ENCODE data around the gene DRC1. TPM values are rescaled to one million over a fixed set of nuclear protein-coding genes. Genes with fewer than 3 reads are reported as not detected.
"Not testable (repeated sequence)": the region's sequence is repeated elsewhere in the genome, so short reads cannot be mapped to it uniquely, and the experiment has no call there.

The DRC1 gene
- total and polyA plus RNA-seq, 5 donors from 2014 or later, result not detected

- H3K4me1 Mint-ChIP-seq, result no peaks in the 10 kb centered on the region
- DNase-seq (no peak), ATAC-seq (ENCODE audit: low read depth in 2 of 2) (no peak)
- no peak overlapping the region for H3K27ac Mint-ChIP-seq
- no peak overlapping the region for H3K4me3 Mint-ChIP-seq
- H3K27me3 ChIP-seq (ENCODE audit: control insufficient read depth, insufficient read depth, low read length), result no peaks in the 10 kb centered on the region
- no peak overlapping the region for H3K27ac ChIP-seq (ENCODE audit: insufficient read depth, low read length, poor library complexity, severe bottlenecking)
- H3K36me3 ChIP-seq (ENCODE audit: control insufficient read depth, insufficient read depth, low read length), result no peaks in the 10 kb centered on the region
- H3K4me3 ChIP-seq (ENCODE audit: low read depth, low read length), result no peak overlapping the region
- peaks cover 4 to 10% of the 10 kb centered on the region in 2 experiments for H3K9me3 ChIP-seq (ENCODE audit: control insufficient read depth in 2 of 2, low read length in 2 of 2)
- H3K4me1 ChIP-seq (ENCODE audit: control insufficient read depth, insufficient read depth, low read length, poor library complexity, severe bottlenecking), result no peaks in the 10 kb centered on the region
- H3K27me3 Mint-ChIP-seq, result no peaks in the 10 kb centered on the region
- H3K36me3 Mint-ChIP-seq, result no peaks in the 10 kb centered on the region
- H3K9me3 Mint-ChIP-seq, result peaks cover 0 to 11% (median 1%) of the 10 kb centered on the region in 7 donors
These were observed 65.1 kb downstream of the DRC1 start for GRCh38 chr2:26466662-26467310.

- H3K27me3 ChIP-seq (ENCODE audit: control insufficient read depth, insufficient read depth, low read length); H3K36me3 ChIP-seq (ENCODE audit: control insufficient read depth, insufficient read depth, low read length); H3K4me3 ChIP-seq (ENCODE audit: low read depth, low read length); H3K27ac ChIP-seq (ENCODE audit: insufficient read depth, low read length, poor library complexity, severe bottlenecking); H3K27me3 Mint-ChIP-seq; ATAC-seq (ENCODE audit: low read depth in 2 of 2); DNase-seq; H3K4me3 Mint-ChIP-seq; H3K4me1 Mint-ChIP-seq; H3K4me1 ChIP-seq (ENCODE audit: control insufficient read depth, insufficient read depth, low read length, poor library complexity, severe bottlenecking); H3K36me3 Mint-ChIP-seq; H3K27ac Mint-ChIP-seq: not testable (repeated sequence)
- H3K9me3 Mint-ChIP-seq, result peaks cover 0 to 11% (median 4%) of the 10 kb centered on the region in 7 donors
- peaks cover 4 to 10% of the 10 kb centered on the region in 2 experiments for H3K9me3 ChIP-seq (ENCODE audit: control insufficient read depth in 2 of 2, low read length in 2 of 2)
These were observed 66.8 kb downstream of the DRC1 start for GRCh38 chr2:26468544-26468943.

GRCh38 chr2:26469092-26469710 lies 67.5 kb downstream of the DRC1 start:
- H3K36me3 ChIP-seq (ENCODE audit: control insufficient read depth, insufficient read depth, low read length), result no peaks in the 10 kb centered on the region
- H3K27me3 ChIP-seq (ENCODE audit: control insufficient read depth, insufficient read depth, low read length), result no peaks in the 10 kb centered on the region
- ATAC-seq (ENCODE audit: low read depth in 2 of 2), result no peak
- peaks cover 4 to 10% of the 10 kb centered on the region in 2 experiments for H3K9me3 ChIP-seq (ENCODE audit: control insufficient read depth in 2 of 2, low read length in 2 of 2)
- Mint-ChIP-seq H3K4me1 (no peaks in the 10 kb centered on the region), H3K27me3 (no peaks in the 10 kb centered on the region), H3K27ac (no peak overlapping the region), H3K9me3 (peaks cover 0 to 11% (median 4%) of the 10 kb centered on the region in 7 donors), H3K4me3 (no peak overlapping the region), H3K36me3 (no peaks in the 10 kb centered on the region)
- H3K27ac ChIP-seq (ENCODE audit: insufficient read depth, low read length, poor library complexity, severe bottlenecking), result no peak overlapping the region
- DNase-seq, result peak in 2 of 3 donors; percentile 20 to 81
- H3K4me1 ChIP-seq (ENCODE audit: control insufficient read depth, insufficient read depth, low read length, poor library complexity, severe bottlenecking), result no peaks in the 10 kb centered on the region
- no peak overlapping the region for H3K4me3 ChIP-seq (ENCODE audit: low read depth, low read length)

- Mint-ChIP-seq H3K9me3 (peaks cover 0 to 11% (median 4%) of the 10 kb centered on the region in 7 donors), H3K4me3 (no peak overlapping the region), H3K27me3 (no peaks in the 10 kb centered on the region), H3K27ac (peak overlapping the region in 1 of 3 donors; percentile 12), H3K36me3 (no peaks in the 10 kb centered on the region), H3K4me1 (no peaks in the 10 kb centered on the region)
- Histone ChIP-seq H3K4me1 (ENCODE audit: control insufficient read depth, insufficient read depth, low read length, poor library complexity, severe bottlenecking) (no peaks in the 10 kb centered on the region), H3K9me3 (ENCODE audit: control insufficient read depth in 2 of 2, low read length in 2 of 2) (peaks cover 4 to 10% of the 10 kb centered on the region in 2 experiments), H3K27me3 (ENCODE audit: control insufficient read depth, insufficient read depth, low read length) (no peaks in the 10 kb centered on the region), H3K36me3 (ENCODE audit: control insufficient read depth, insufficient read depth, low read length) (no peaks in the 10 kb centered on the region), H3K27ac (ENCODE audit: insufficient read depth, low read length, poor library complexity, severe bottlenecking) (no peak overlapping the region), H3K4me3 (ENCODE audit: low read depth, low read length) (no peak overlapping the region)
- ATAC-seq (ENCODE audit: low read depth in 2 of 2) (no peak), DNase-seq (no peak)
These were observed 68.2 kb downstream of the DRC1 start for GRCh38 chr2:26469955-26470354.

- H3K4me1 Mint-ChIP-seq, result no peaks in the 10 kb centered on the region
These were observed 69.0 kb downstream of the DRC1 start for GRCh38 chr2:26470601-26471260.

GRCh38 chr2:26471289-26471688 lies 69.6 kb downstream of the DRC1 start:
- H3K9me3 ChIP-seq (ENCODE audit: control insufficient read depth in 2 of 2, low read length in 2 of 2), result peaks cover 4 to 10% of the 10 kb centered on the region in 2 experiments
- Mint-ChIP-seq H3K4me1 (no peaks in the 10 kb centered on the region), H3K27me3 (peaks cover 5% of the 10 kb centered on the region), H3K9me3 (peaks cover 0 to 11% (median 4%) of the 10 kb centered on the region in 7 donors), H3K27ac (no peak overlapping the region), H3K36me3 (no peaks in the 10 kb centered on the region), H3K4me3 (no peak overlapping the region)
- ATAC-seq (ENCODE audit: low read depth in 2 of 2), result no peak
- H3K27ac ChIP-seq (ENCODE audit: insufficient read depth, low read length, poor library complexity, severe bottlenecking), result no peak overlapping the region
- H3K4me1 ChIP-seq (ENCODE audit: control insufficient read depth, insufficient read depth, low read length, poor library complexity, severe bottlenecking), result no peaks in the 10 kb centered on the region
- no peaks in the 10 kb centered on the region for H3K27me3 ChIP-seq (ENCODE audit: control insufficient read depth, insufficient read depth, low read length)
- no peak for DNase-seq
- no peak overlapping the region for H3K4me3 ChIP-seq (ENCODE audit: low read depth, low read length)
- no peaks in the 10 kb centered on the region for H3K36me3 ChIP-seq (ENCODE audit: control insufficient read depth, insufficient read depth, low read length)

More at GRCh38 chr2:26470601-26471260, 69.0 kb downstream of the DRC1 start:
- no peak overlapping the region for H3K4me3 Mint-ChIP-seq
- H3K27ac Mint-ChIP-seq, result no peak overlapping the region
- Histone ChIP-seq H3K27ac (ENCODE audit: insufficient read depth, low read length, poor library complexity, severe bottlenecking) (no peak overlapping the region), H3K4me3 (ENCODE audit: low read depth, low read length) (no peak overlapping the region), H3K4me1 (ENCODE audit: control insufficient read depth, insufficient read depth, low read length, poor library complexity, severe bottlenecking) (no peaks in the 10 kb centered on the region), H3K27me3 (ENCODE audit: control insufficient read depth, insufficient read depth, low read length) (no peaks in the 10 kb centered on the region), H3K36me3 (ENCODE audit: control insufficient read depth, insufficient read depth, low read length) (no peaks in the 10 kb centered on the region), H3K9me3 (ENCODE audit: control insufficient read depth in 2 of 2, low read length in 2 of 2) (peaks cover 4 to 10% of the 10 kb centered on the region in 2 experiments)
- H3K9me3 Mint-ChIP-seq, result peaks cover 0 to 11% (median 4%) of the 10 kb centered on the region in 7 donors
- H3K27me3 Mint-ChIP-seq, result peaks cover 5% of the 10 kb centered on the region
- ATAC-seq (ENCODE audit: low read depth in 2 of 2) (no peak), DNase-seq (no peak)
- H3K36me3 Mint-ChIP-seq, result no peaks in the 10 kb centered on the region

GRCh38 chr2:26471766-26472706 lies 70.3 kb downstream of the DRC1 start:
- Histone ChIP-seq H3K4me3 (ENCODE audit: low read depth, low read length) (no peak overlapping the region), H3K36me3 (ENCODE audit: control insufficient read depth, insufficient read depth, low read length) (no peaks in the 10 kb centered on the region), H3K4me1 (ENCODE audit: control insufficient read depth, insufficient read depth, low read length, poor library complexity, severe bottlenecking) (no peaks in the 10 kb centered on the region), H3K27ac (ENCODE audit: insufficient read depth, low read length, poor library complexity, severe bottlenecking) (no peak overlapping the region), H3K9me3 (ENCODE audit: control insufficient read depth in 2 of 2, low read length in 2 of 2) (peaks cover 4 to 10% of the 10 kb centered on the region in 2 experiments), H3K27me3 (ENCODE audit: control insufficient read depth, insufficient read depth, low read length) (no peaks in the 10 kb centered on the region)
- DNase-seq, result no peak
- Mint-ChIP-seq H3K36me3 (no peaks in the 10 kb centered on the region), H3K9me3 (peaks cover 0 to 11% (median 4%) of the 10 kb centered on the region in 7 donors), H3K27ac (no peak overlapping the region), H3K27me3 (peaks cover 5% of the 10 kb centered on the region), H3K4me3 (no peak overlapping the region), H3K4me1 (no peaks in the 10 kb centered on the region)
- no peak for ATAC-seq (ENCODE audit: low read depth in 2 of 2)
